Measurements from ENCODE around the gene PIK3R5. TPM values are rescaled to one million over a fixed set of nuclear protein-coding genes. Genes with fewer than 3 reads are reported as not detected.
A peak's percentile ranks its signal among the peaks of the same experiment; 100 is the strongest.

Gene PIK3R5
- total RNA-seq, 1 donor from 2014 or later: 34.2 TPM

- peaks cover 53% of the 10 kb centered on the region for H3K27me3 Mint-ChIP-seq
- CTCF ChIA-PET: no interaction called here
- ATAC-seq (ENCODE audit: low read depth): no peak
These were observed 40.8 kb upstream of the PIK3R5 start for GRCh38 chr17:9006175-9006767.

GRCh38 chr17:9004961-9005285, 39.4 kb upstream of the PIK3R5 start:
- DNase-seq (no peak), ATAC-seq (ENCODE audit: low read depth) (no peak)
- Mint-ChIP-seq H3K27ac (no peak overlapping the region), H3K27me3 (peaks cover 45% of the 10 kb centered on the region), H3K4me3 (no peak overlapping the region), H3K36me3 (ENCODE audit: low read depth) (no peaks in the 10 kb centered on the region), H3K9me3 (no peaks in the 10 kb centered on the region), H3K4me1 (peaks cover 27% of the 10 kb centered on the region)
- TF ChIP-seq CTCF (IDR thresholded peaks at IDR 0.05): no peak
- intact Hi-C loops (cut with micrococcal nuclease): loop anchor here (5.0 kb wide), 1 partner anchor 943 kb away; no protein-coding TSS in a partner anchor
- ChIA-PET POLR2A (no interaction called here), CTCF (interaction anchor here (0.6 to 1.1 kb wide), 2 partner anchors 114 to 596 kb away, joined by 4 read pairs; no protein-coding TSS in a partner anchor)

More at GRCh38 chr17:9006175-9006767, 40.8 kb upstream of the PIK3R5 start:
- peaks cover 25% of the 10 kb centered on the region for H3K4me1 Mint-ChIP-seq
- POLR2A ChIA-PET: no interaction called here
- H3K4me3 Mint-ChIP-seq: no peak overlapping the region
- no peak for TF ChIP-seq CTCF (IDR thresholded peaks at IDR 0.05)
- H3K9me3 Mint-ChIP-seq: no peaks in the 10 kb centered on the region
- no peak overlapping the region for H3K27ac Mint-ChIP-seq
- no peak for DNase-seq
- H3K36me3 Mint-ChIP-seq (ENCODE audit: low read depth): no peaks in the 10 kb centered on the region
- intact Hi-C loops (cut with micrococcal nuclease): no loop called here

- DNase-seq (no peak), ATAC-seq (ENCODE audit: low read depth) (no peak)
- CTCF ChIA-PET: interaction anchor here (1.1 to 2.0 kb wide), 2 partner anchors 17 to 113 kb away, joined by 4 to 5 read pairs; partner anchors contain the start of gene NTN1
- H3K27ac Mint-ChIP-seq: no peak overlapping the region
- no peaks in the 10 kb centered on the region for H3K36me3 Mint-ChIP-seq (ENCODE audit: low read depth)
- H3K27me3 Mint-ChIP-seq: peaks cover 39% of the 10 kb centered on the region
- no peak for TF ChIP-seq CTCF (IDR thresholded peaks at IDR 0.05)
- POLR2A ChIA-PET: no interaction called here
- H3K4me3 Mint-ChIP-seq: peak overlapping the region; percentile 4
- H3K9me3 Mint-ChIP-seq: no peaks in the 10 kb centered on the region
- peaks cover 27% of the 10 kb centered on the region for H3K4me1 Mint-ChIP-seq
- intact Hi-C loops (cut with micrococcal nuclease): loop anchor here (5.0 kb wide), 1 partner anchor 942 kb away; no protein-coding TSS in a partner anchor
These were observed 38.8 kb upstream of the PIK3R5 start for GRCh38 chr17:9004132-9004960.

GRCh38 chr17:9003355-9004131, 38.0 kb upstream of the PIK3R5 start:
- Mint-ChIP-seq H3K36me3 (ENCODE audit: low read depth) (no peaks in the 10 kb centered on the region), H3K4me1 (peaks cover 27% of the 10 kb centered on the region), H3K27me3 (peaks cover 34% of the 10 kb centered on the region), H3K9me3 (no peaks in the 10 kb centered on the region), H3K27ac (no peak overlapping the region), H3K4me3 (peak overlapping the region; percentile 64)
- DNase-seq: no peak
- intact Hi-C loops (cut with micrococcal nuclease): loop anchor here (1.0 to 5.0 kb wide), 2 partner anchors 18 to 941 kb away; partner anchors contain the start of gene NTN1
- no peak for TF ChIP-seq CTCF (IDR thresholded peaks at IDR 0.05)
- ATAC-seq (ENCODE audit: low read depth): no peak
- POLR2A ChIA-PET: interaction anchor here (1.1 to 1.2 kb wide), 2 partner anchors 38 to 287 kb away, joined by 3 to 4 read pairs; partner anchors contain the start of gene PIK3R5
- CTCF ChIA-PET: interaction anchor here (0.7 to 2.0 kb wide), 7 partner anchors 10 to 593 kb away, joined by 3 to 5 read pairs (median 3); partner anchors contain the start of gene NTN1
